GM18858 (cell line): ENCODE measurements around the gene ELAVL1.
"Not testable (repeated sequence)": the region's sequence is repeated elsewhere in the genome, so short reads cannot be mapped to it uniquely, and the experiment has no call there.

Experiments used
- ATAC-seq: cut with Tn5 transposase; IDR thresholded peaks from one replicate; pipeline ENCODE4 v1.9.1; 2021; ENCODE audit not compliant: unreplicated experiment

Gene ELAVL1

DNA sequence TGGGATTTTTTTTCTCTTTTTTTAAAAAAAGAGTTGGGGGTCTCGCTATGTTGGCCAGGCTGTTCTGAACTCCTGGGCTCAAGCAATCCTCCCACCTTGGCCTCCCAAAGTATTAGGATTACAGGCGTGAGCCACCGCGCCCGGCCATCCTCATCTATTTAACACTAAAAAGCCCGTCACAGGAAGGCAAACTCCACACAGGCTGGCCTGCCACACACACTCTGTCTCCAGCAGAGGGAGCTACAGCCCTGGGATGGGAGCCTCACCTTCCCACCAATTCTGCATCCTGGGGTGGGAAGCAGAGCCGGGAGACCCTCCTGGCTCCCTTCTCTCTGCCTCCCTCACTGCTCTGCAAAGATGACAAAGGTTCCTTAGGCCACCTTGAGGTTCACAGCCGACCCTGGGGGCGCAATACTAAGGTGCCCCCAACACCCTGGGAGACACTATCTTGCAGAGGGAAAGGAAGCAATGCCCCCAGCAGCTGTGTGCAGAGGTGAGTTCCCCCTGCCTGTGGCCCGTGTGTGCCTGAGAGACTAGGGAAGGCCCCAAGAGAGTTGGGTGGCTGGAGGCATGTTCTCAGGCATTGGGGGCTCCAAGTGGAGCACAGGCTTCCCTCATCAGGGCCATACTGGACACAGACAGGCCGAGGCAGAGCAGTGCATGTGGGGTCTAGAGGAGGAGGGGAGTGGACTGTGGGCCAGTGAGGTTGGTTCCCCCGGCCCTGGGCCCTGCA is 34.6 kb downstream of the ELAVL1 start:
- ATAC-seq = no peak

DNA sequence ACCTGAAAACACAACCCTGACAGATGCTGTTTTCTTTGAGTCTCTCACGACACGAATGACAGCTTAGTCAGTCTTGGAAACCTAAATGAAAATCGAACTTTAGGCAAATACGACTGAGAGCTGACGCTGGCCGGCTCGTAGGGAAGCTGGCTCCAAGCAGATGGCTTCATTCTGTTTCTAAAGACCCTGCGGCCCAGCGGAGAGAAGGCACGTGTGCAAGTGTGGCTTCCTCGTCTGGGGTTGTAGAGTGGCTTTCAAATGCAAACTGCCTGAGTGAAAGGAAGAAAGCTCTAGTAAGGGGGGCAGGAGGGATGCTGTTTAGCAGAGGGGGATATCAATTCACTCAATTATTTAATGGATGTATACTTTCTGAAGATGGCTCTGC is 35.9 kb downstream of the ELAVL1 start:
- ATAC-seq = no peak

DNA sequence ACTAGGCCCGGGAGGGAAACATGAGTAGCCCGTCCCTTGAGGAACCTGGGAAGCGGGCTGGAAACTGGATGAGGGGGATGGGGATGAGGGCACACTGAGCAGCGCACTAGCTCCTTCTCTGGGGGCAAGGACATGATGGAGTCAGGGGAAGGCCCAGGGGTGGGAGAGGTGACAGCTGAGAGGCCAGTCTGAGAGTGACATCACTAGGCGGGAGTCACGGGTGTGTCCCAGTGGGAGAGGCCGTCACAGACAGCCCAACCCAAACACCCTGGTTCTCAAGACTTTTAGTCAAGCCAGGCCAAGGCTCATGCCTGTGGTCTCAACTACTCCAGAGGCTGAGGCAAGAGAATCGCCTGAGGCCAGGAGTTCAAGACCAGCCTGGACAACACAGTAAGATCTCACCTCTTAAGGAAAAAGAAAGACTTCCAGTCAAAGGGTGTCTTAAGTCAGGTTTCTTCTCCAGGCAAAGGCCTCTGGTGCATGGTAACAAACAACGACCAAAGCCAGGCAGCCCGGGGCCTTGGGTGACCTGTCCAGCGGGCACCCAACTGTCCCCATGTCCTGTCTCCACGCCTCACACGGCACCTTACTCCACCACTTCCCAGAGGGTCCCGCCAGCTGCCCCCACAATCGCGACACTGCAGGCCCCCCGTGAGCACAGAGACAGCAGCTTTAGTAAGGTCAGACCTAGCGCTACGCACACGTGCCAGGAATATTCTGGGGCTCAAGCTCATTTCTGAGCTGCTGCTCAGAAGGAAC is 36.5 kb downstream of the ELAVL1 start:
- ATAC-seq = no peak

DNA sequence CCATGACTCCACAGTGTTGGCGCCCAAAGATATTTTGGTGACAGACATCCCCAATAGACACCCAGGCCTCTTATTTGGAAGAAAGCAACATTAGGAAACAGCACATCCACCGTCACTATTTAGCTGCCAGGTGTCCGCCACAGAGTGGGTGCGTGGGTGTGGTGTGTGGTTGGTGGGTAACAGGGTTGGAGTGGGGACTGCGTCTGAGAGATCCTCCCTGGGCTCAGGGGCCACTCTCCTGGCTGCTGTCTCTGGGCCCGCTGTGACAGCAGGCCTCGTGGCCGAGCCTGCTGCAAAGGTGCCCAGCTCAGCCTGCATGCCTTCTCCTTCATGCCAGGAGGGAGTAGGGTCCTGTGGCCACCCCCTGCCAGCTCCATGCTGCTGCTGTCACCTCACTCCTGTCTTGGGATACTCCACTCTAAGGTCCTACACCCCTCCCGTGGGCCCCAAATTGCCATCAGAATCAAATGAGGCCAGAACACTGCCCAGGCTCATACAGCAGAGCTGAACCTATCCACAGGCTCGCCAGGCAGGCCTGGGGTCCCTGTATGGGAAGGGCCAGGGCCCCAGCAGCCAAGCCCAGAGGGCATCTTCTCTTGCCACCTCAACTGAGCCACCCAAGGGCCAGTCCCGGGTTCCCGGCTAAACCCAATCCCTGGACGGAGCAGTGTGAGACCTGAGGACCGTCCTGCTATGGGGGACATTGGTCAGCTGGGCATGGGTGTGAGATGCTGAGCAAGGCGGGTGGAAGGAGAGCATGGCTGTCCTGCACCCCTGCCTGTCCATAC is 37.2 kb downstream of the ELAVL1 start:
- ATAC-seq = no peak

DNA sequence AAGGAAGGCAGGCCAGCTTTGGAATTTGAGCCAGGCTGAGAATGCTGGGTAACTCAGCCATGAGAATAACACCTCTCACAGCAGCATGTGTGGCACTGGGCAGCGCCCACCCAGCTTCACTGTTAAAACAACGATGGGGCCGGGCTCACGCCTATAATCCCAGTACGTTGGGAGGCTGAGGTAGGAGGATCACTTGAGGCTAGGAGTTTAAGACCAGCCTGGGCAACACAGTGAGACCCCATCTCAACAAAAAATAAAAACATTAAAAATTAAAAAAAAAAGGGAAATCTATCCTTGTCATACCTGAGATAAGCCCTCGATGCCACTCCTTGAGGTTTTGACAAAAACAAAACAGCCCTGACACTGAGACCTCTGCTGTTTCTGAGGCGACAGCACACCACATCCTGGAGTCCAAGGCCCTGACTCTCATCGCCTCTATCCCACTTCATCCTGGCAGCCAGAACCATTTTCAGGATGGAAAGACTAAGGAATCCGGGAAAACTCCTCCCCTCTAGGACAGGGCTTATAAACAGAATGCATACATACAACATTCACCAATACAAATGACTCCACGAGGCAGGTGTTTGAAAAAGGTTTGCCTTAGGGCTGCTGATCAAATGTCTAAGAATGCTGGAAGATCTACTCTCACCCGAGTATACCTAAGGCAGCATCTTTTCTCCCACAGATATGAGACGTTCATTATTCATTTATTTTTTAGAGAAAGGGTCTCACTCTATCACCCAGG is 39.3 kb downstream of the ELAVL1 start:
- ATAC-seq = no peak

DNA sequence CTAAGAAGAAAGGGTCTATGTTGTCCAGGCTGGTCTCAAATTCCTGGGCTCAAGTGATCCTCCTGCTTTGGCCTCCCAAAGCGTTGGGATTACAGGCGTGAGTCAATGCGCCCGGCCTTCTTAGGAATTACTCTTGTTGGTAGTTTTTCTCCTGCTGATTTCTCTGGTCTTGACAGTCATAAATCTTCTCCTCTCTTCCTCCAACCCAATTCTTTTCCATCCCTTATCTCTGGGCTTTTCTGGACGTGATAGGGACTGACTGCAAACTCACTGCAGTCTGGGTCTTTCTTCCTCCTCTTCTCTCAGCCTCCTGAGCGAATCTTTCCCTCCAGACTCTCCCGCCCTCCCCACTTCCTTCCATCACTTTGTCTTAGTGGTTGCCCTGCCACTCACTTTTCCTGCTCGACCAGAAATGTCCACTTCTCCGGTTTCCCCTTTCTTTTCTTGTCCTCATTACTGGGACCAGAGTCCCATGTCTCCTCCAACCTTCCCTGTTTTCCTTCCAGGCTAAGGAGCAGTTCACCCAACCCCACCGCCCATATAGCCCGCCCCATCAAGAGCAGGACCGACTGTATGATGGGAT is 40.1 kb downstream of the ELAVL1 start:
- ATAC-seq = no peak

DNA sequence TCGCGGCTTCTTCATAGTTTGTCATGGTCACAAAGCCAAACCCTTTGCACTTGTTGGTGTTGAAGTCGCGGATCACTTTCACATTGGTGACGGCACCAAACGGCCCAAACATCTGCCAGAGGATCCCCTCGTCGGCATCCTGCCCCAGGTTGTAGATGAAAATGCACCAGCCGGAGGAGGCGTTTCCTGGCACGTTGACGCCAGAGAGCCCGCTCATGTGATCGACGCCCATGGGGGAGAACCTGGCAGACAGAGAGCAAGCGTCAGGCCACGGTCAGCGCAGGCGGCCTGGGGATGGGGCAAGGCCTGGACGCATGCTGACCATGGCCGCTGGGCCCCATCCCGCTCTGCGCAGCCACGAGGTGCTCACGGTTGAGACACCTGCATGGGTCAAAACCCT is 41.9 kb downstream of the ELAVL1 start:
- no peak for ATAC-seq

DNA sequence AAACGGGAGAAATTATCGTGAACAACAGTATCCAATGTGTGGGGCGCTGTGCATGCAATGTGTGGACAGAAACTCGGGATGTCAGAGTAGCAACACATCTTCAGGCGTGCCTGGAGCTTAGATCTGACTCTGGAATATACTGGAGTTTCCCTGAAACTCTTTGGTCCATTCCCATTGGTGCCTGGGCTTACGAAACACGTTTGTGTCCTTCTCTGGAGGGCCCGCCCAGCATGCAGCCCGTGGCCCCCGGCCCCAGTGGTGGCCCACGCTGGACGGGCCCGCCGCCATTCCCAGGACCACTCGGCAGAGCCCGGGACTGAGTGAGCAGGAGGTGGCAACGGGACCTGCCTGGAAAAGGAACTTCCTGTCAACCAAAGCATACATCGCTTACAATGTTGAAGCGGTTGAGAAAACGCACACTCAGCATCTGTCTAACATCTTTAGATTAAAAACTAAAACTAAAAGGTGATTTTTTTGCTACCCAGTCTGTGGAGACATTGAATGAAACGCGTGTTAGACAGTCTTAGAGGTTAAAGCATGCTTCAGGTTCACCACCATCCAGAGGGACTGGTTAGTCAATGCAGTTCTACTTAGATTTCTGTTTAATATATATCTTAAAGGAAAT is 42.7 kb downstream of the ELAVL1 start:
- ATAC-seq = no peak

DNA sequence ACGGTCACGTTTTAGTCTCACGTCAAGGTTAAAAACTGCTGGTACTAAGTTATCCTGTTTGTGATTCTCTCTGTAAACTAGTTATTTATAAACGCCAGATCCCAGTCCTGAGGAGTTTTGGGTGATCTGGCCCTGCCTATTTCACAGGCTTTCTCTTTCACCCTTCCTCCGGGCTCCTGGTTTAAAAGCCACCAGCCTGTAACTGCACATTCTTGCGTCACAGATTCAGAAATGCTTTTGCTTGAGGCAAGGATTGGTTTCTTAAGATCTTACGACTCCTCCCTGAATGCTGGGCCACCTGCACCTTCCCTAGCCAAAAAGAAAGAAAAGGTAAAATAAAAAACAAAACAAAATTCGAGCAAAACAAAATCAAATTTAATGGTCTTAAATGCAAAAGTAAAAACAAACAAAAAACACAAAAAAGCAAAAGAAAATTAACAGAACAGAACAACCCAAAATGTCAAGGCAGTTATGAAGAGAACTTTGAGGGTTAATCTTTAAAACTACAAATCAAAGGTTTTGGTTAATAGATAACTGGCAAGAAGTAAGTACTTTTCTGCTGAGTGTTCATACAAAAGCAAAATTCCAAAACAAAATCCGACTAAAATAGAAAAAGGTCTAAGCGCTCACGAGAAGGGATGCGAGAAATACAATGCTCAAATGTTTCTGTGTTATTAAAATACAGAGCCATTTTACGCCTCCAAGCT is 43.4 kb downstream of the ELAVL1 start:
- no peak for ATAC-seq

DNA sequence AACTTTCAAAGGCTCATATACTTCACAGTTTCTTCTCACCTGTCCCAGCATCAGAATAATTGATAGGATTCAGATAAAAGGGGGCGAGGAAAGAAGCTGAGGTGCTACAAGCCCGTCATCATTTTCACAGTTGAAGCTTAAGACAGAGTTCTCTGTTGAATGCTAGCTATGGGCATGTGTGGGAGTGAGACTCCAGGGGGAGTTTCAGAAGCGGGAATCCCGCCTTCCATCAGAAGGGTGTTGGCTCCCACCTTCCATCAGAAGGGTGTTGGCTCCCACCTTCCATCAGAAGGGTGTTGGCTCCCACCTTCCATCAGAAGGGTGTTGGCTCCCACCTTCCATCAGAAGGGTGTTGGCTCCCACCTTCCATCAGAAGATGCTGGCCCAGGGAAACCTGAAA is 44.4 kb downstream of the ELAVL1 start:
- ATAC-seq = not testable (repeated sequence)

DNA sequence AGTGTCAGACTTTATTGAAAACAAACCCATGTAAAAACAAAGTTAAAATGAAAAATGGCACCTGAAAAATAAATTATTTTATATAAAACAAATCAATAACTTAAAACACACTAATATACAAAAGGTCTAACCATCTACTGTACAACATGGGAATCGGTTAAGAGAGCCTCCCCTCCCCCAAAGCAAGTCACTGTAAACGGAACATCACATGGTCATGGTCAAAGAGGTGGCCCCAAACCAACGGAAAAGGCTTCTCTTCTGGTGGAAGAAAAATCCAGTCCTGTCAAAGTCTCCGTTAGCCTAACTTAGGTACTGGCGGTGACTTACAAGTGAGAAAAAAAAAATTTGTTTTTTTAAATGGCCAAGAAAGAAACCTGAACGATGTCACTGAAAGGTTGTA is 46.2 kb downstream of the ELAVL1 start:
- no peak for ATAC-seq

DNA sequence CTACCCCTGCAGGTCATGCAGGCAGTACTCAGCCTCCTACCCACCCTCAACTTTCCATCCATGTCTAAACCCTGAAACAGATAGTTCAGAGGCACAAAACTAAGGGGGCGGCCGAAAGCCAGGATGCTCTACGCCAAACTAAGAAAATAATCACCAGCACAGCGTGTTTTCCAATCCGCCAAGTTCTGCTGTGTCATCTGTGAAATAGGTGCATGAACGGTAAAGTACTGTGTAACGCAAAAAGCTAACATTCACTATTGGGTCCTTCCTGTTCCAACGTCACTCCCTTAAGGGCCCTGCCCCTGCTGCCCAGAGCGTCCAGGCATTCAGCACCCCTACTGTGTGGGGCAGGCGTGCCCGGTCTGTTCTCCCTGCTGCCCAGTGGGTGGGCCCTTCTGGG is 49.7 kb downstream of the ELAVL1 start:
- ATAC-seq = no peak

DNA sequence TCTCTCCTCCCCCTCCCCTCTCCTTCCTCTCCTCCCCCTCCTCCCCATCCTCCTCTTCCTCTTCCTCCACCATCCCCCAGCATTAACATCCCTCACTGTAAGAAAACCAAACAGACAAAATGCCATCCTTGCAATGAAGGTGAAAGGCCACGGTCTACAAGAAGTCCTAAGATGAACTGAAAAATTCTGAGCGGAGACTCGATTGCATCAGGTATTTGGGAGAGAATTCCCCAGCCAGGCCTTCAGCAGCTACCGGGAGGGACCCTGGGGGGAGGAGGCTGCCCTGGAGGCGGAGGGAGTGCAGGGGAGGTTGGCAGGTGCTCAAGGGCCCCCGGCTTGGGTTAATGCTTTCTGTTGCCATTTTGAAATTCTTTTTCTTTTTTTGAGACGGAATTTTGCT is 51.9 kb downstream of the ELAVL1 start:
- ATAC-seq = no peak

DNA sequence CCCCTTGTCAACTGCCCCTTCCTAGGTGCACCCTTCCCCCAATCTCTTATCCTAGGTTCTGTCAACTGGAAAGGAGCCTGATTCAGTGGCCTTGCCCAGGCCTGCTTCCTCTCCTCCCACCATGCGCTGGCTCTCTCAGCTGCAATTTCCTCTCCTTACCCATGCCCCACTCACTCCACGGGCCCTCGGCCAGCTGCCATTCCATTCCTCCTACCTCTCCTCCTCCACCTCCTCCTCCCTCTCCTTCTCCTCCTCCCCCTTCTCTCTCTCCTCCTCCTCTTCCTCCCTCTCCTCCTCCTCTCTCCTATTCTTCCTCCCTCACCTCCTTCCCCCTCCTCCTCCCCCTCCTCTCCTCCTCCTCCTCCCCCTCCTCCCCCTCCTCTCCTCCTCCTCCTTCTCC is 52.4 kb downstream of the ELAVL1 start:
- no peak for ATAC-seq

DNA sequence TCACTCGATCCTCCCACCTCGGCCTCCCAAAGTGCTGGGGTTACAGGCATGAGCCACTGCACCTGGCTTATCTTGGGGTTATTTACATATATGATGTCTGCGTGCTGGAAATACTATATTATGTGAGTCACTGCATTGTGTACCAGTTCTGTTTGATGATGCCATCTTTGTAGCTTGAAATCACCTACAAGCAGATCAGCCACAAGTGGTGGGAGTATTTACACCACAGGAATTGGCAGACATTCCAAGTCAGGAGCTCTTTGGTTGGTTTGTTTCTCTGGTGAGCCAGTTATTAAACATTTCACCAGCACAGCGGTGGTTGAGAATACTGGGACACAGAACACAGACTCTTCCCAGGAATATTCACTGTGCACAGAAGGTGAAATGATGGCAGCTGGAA is 57.5 kb downstream of the ELAVL1 start:
- no peak for ATAC-seq

DNA sequence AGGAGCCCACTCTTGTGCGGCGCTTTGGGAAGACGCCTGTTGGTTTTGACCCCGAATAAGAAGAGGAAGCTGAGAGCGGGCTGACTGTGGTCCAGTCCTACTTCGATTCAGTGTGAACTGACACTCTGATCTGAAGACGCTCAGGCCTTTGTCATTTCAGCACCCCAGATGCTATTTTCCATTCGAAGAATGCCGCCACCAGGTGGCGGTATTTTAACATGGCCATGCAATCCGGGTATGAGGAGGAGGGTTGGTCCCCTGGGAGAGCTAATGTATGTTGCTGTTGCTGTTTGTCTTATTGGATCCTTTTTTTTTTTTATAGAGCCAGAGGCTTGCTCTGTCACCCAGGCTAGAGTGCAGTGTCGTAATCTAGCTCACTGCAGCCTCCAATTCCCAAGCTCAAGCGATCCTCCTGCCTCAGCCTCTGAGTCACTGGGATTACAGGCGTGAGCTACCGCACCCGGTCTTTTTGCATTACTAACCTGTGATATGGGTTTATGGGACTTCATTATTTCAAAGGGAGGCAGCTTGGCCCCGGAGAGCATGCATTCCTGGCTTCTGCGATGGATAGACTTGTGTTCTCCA is 61.2 kb downstream of the ELAVL1 start:
- ATAC-seq = no peak

DNA sequence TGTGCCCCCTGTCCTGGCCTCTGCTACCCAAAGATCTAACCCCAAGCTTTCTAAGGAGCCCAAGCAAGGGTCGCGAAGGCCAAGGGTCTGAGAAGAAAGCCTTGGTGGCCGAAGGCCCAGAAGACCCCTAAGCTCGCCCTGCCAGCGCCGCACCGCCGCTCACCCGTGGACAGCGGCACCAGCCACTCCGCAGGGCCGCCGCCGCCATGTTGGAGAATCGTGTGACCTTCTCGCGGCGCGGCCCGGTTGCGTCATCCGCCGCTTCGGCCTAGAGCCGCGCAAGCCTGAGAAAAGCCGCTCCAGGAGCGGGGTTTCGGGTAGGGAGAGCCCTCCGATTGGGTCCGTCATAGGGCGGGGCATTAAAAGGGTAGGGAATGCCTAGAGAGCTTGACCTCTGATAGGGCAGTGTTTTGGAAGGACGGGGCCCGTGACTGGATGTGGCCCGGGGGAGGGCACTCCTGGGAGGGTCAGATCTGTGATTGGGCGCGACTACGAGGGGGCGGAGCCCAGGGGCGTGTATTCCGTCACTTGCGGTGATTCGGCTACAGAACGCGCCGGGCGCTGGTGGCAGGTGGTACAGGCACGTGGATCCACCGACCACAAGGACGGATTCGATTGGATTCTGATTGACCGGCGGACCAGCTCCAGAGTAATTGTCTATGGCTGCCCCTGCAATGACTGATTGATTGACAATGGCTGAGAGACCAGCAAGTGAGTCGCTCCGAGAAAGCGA is 61.8 kb downstream of the ELAVL1 start, which contains the start of gene TIMM44:
Gene TIMM44 (minus strand): TSS at position 223 of the 733 bp plus-strand sequence. CDS start 15 bp downstream, at position 208.
- ATAC-seq = peak; percentile 85

DNA sequence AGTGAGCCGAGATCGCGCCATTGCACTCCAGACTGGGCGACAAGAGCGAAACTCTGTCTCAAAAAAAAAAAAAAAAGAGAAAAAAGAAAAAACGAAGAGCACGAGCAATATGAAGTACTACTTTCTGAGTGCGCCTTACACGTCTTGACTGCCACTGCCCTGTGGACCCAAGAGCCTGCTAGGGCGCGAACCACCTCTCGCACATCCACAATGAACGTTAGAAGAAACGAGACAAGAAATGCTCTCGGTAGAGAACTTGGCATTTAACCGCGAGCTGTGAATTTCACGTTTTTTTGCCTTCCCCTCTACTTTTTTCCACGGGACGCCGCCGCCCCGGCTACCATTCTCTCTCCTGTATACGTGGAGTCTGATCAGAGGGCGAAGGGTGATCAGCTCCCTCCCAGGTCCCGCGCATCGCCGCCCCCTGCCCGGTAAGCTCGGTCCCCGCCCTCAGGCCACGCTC is 62.4 kb downstream of the ELAVL1 start:
- ATAC-seq = no peak
